ENCODE measurements around the gene KCNQ5.

Gene KCNQ5

DNA sequence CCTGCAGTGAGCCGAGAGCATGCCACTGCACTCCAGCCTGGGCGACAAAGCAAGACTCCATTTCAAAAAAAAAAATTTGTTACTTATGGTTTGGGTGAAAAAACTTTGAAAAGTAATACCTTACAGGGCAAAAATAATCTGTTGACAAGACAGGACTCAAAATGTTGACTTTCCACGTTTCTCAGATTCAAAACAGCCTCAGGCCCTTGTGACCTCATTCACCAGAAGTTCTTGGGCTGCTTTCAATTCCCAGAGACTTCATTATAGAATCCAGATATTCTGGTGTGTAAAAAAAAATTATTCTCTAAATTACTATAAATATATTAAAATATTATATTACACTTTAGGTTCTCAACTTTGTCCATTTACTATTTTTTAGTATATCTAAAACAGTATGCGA lies 116.2 kb downstream of the KCNQ5 start:
- no peaks in the 10 kb centered on the region for H3K9me3 ChIP-seq (ENCODE audit: control insufficient read depth, insufficient read depth, low read depth, low read length)
- H3K4me1 ChIP-seq (ENCODE audit: control insufficient read depth, insufficient read depth, low read length) = no peaks in the 10 kb centered on the region
- POLR2A ChIA-PET = no interaction called here
- no peak overlapping the region for H3K4me3 ChIP-seq (ENCODE audit: low read depth, low read length)
- TF ChIP-seq, protein P1, sequence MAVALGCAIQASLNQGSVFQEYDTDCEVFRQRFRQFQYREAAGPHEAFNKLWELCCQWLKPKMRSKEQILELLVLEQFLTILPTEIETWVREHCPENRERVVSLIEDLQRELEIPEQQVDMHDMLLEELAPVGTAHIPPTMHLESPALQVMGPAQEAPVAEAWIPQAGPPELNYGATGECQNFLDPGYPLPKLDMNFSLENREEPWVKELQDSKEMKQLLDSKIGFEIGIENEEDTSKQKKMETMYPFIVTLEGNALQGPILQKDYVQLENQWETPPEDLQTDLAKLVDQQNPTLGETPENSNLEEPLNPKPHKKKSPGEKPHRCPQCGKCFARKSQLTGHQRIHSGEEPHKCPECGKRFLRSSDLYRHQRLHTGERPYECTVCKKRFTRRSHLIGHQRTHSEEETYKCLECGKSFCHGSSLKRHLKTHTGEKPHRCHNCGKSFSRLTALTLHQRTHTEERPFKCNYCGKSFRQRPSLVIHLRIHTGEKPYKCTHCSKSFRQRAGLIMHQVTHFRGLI (tag by site-specific recombination; IDR thresholded peaks at IDR 0.05) = no peak
- TF ChIP-seq KLF16 (tag by site-specific recombination; IDR thresholded peaks at IDR 0.05) (no peak), SETDB1 (IDR thresholded peaks at IDR 0.05; ENCODE audit: insufficient read length, low read length) (no peak), ZNF416 (tag by site-specific recombination; IDR thresholded peaks at IDR 0.05) (no peak), ZNF302 (tag by site-specific recombination; IDR thresholded peaks at IDR 0.05; ENCODE audit: low read depth) (no peak), ZNF530 (tag by site-specific recombination; IDR thresholded peaks at IDR 0.05; ENCODE audit: low read depth) (no peak), SALL2 (tag by site-specific recombination; IDR thresholded peaks at IDR 0.05; ENCODE audit: borderline replicate concordance) (no peak), ZNF146 (tag by site-specific recombination; IDR thresholded peaks at IDR 0.05) (no peak), ZNF112 (tag by site-specific recombination; IDR thresholded peaks at IDR 0.05) (no peak), ZNF544 (tag by site-specific recombination; IDR thresholded peaks at IDR 0.05) (no peak), TRIM28 (IDR thresholded peaks at IDR 0.05; ENCODE audit: borderline replicate concordance, low read length) (no peak)
- TF ChIP-seq, protein P2, sequence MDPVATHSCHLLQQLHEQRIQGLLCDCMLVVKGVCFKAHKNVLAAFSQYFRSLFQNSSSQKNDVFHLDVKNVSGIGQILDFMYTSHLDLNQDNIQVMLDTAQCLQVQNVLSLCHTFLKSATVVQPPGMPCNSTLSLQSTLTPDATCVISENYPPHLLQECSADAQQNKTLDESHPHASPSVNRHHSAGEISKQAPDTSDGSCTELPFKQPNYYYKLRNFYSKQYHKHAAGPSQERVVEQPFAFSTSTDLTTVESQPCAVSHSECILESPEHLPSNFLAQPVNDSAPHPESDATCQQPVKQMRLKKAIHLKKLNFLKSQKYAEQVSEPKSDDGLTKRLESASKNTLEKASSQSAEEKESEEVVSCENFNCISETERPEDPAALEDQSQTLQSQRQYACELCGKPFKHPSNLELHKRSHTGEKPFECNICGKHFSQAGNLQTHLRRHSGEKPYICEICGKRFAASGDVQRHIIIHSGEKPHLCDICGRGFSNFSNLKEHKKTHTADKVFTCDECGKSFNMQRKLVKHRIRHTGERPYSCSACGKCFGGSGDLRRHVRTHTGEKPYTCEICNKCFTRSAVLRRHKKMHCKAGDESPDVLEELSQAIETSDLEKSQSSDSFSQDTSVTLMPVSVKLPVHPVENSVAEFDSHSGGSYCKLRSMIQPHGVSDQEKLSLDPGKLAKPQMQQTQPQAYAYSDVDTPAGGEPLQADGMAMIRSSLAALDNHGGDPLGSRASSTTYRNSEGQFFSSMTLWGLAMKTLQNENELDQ (tag by site-specific recombination; IDR thresholded peaks at IDR 0.05; ENCODE audit: low read depth) = no peak
- TF ChIP-seq, protein P3, sequence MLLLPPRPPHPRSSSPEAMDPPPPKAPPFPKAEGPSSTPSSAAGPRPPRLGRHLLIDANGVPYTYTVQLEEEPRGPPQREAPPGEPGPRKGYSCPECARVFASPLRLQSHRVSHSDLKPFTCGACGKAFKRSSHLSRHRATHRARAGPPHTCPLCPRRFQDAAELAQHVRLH (tag by site-specific recombination; IDR thresholded peaks at IDR 0.05) = no peak
- H3K27ac ChIP-seq (ENCODE audit: extremely low read depth, low read depth, low read length) = no peak overlapping the region
- CTCF ChIA-PET = no interaction called here
- H3K36me3 ChIP-seq (ENCODE audit: control insufficient read depth in 2 of 2, insufficient read depth in 1 of 2, low read length in 2 of 2) = no peaks in the 10 kb centered on the region

DNA sequence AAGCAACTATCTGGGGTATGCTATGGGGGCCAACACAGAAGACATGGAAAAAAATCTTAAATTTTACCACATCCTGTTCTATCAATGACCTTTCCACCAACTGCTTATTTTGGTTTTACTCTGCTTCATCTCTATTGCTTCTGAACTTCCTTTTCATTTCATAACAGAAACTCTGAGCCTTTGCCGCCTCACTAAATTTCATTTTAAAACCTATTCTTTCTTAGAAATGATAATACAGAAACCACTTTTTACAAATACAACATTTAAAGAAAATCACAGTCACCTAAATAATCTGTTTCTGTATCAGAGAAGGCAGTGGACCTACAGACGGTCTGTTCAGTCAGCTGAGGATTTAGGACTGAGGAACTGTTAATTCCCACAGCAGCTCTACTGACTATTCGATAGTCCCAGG lies 117.5 kb downstream of the KCNQ5 start:
- ChIA-PET CTCF (no interaction called here), POLR2A (no interaction called here)
- TF ChIP-seq GLI2 (tag by site-specific recombination; IDR thresholded peaks at IDR 0.05; ENCODE audit: borderline replicate concordance, low read depth) = no peak
- TF ChIP-seq ZNF132 (tag by site-specific recombination; IDR thresholded peaks at IDR 0.05; ENCODE audit: borderline replicate concordance) = no peak
- no peak for TF ChIP-seq ZNF24 (tag by site-specific recombination; IDR thresholded peaks at IDR 0.05)
- no peak for TF ChIP-seq ZNF211 (tag by site-specific recombination; IDR thresholded peaks at IDR 0.05; ENCODE audit: low read depth)
- TF ChIP-seq ZNF776 (tag by site-specific recombination; IDR thresholded peaks at IDR 0.05; ENCODE audit: borderline replicate concordance) = no peak
- TF ChIP-seq, protein P4, sequence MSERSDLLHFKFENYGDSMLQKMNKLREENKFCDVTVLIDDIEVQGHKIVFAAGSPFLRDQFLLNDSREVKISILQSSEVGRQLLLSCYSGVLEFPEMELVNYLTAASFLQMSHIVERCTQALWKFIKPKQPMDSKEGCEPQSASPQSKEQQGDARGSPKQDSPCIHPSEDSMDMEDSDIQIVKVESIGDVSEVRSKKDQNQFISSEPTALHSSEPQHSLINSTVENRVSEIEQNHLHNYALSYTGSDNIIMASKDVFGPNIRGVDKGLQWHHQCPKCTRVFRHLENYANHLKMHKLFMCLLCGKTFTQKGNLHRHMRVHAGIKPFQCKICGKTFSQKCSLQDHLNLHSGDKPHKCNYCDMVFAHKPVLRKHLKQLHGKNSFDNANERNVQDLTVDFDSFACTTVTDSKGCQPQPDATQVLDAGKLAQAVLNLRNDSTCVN (tag by site-specific recombination; optimal IDR thresholded peaks at IDR 0.05) = no peak
- TF ChIP-seq ZNF184 (tag by site-specific recombination; IDR thresholded peaks at IDR 0.05) = no peak
- TF ChIP-seq MZF1 (tag by site-specific recombination; IDR thresholded peaks at IDR 0.05; ENCODE audit: borderline replicate concordance) = no peak
- TF ChIP-seq ZNF335 (tag by site-specific recombination; conservative IDR thresholded peaks at IDR 0.05) = no peak
- H3K9me3 ChIP-seq (ENCODE audit: control insufficient read depth, insufficient read depth, low read depth, low read length) = no peaks in the 10 kb centered on the region
- H3K27ac ChIP-seq (ENCODE audit: extremely low read depth, low read depth, low read length) = no peak overlapping the region
- no peaks in the 10 kb centered on the region for H3K4me1 ChIP-seq (ENCODE audit: control insufficient read depth, insufficient read depth, low read length)
- no peaks in the 10 kb centered on the region for H3K36me3 ChIP-seq (ENCODE audit: control insufficient read depth in 2 of 2, insufficient read depth in 1 of 2, low read length in 2 of 2)
- H3K4me3 ChIP-seq (ENCODE audit: low read depth, low read length) = no peak overlapping the region

All from HEK293 (cell line).